Neural progenitor cell (in vitro differentiated cells): ENCODE data around the gene UPF2.

Experiments
- EZH2 ChIP-seq: fragments of 200-600 bp; sonication (generic); IDR thresholded peaks from 2 replicates; pipeline ENCODE4 v1.6.1; 2017; ENCODE audit warnings: antibody characterized with exemption, mild to moderate bottlenecking, moderate library complexity
- EZH2phosphoT487 ChIP-seq: fragments of 200-600 bp; sonication (generic); IDR thresholded peaks from 2 replicates; pipeline ENCODE4 v1.6.1; 2017; ENCODE audit warnings: antibody characterized with exemption
- TF ChIP-seq, protein P1 (sequence below): fragments of 200-600 bp; sonication (generic); IDR thresholded peaks from 2 replicates; pipeline ENCODE4 v1.5.1; 2017; ENCODE audit warnings: antibody characterized with exemption, mild to moderate bottlenecking

DNA sequence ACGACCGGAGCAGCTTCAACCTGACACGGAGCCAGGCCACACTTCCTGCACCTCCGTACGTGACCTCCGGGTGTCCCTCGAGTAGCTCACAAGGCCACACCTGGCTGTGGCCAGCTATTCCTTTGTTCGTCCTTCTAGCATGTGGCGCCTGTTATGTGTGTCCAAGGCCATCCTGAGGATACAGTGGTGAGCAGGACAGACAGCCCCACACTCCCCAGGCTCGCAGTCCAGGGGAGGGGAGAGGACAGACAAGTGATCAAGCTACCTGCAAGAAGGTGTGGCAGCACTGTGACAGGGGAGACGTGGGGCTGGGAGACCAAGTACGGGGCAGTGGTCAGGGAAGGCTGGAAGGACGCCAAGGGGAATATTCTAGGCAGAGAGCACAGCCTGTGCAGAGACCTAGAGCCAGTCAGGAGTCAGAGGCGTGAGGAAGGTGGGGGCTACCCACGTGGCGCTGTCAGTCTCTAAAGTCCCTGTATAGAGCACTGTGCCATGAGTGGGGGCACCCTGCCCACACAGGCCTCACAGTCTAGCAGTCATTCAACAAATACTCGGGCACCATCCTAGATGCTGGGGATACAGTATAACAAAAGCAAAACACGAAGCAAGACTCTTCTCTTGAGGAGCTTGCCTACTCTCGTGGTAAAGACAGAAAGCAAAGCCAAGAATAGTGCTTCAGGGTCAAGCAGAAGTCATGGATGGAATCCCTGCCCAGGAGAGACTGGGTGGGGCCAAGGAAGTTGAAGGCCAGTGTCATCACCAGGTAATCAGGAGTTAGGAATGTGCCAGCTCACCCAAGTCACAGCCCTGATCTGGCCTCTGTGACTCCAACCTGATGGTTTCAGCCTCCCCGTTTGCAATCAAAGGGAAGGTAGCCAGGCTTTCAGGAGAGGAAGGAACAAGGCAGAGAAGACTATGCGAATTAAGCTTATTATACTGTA lies 160.9 kb downstream of the UPF2 start:
- no peak for TF ChIP-seq EZH2
- TF ChIP-seq, protein P1, sequence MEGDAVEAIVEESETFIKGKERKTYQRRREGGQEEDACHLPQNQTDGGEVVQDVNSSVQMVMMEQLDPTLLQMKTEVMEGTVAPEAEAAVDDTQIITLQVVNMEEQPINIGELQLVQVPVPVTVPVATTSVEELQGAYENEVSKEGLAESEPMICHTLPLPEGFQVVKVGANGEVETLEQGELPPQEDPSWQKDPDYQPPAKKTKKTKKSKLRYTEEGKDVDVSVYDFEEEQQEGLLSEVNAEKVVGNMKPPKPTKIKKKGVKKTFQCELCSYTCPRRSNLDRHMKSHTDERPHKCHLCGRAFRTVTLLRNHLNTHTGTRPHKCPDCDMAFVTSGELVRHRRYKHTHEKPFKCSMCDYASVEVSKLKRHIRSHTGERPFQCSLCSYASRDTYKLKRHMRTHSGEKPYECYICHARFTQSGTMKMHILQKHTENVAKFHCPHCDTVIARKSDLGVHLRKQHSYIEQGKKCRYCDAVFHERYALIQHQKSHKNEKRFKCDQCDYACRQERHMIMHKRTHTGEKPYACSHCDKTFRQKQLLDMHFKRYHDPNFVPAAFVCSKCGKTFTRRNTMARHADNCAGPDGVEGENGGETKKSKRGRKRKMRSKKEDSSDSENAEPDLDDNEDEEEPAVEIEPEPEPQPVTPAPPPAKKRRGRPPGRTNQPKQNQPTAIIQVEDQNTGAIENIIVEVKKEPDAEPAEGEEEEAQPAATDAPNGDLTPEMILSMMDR: peak; percentile 21
- TF ChIP-seq EZH2phosphoT487: no peak
